GM18508 (cell line): ENCODE measurements around the gene PLXDC2.
"Not testable (repeated sequence)": the region's sequence is repeated elsewhere in the genome, so short reads cannot be mapped to it uniquely, and the experiment has no call there.

Experiments used
- ATAC-seq: cut with Tn5 transposase; IDR thresholded peaks from one replicate; pipeline ENCODE4 v1.9.1; 2021; ENCODE audit warnings: moderate number of reproducible peaks; ENCODE audit not compliant: insufficient read depth, unreplicated experiment

The PLXDC2 gene

GRCh38 chr10:19967981-19968380 is 151.7 kb downstream of the PLXDC2 start:
- ATAC-seq, result no peak

- no peak for ATAC-seq
Measured at GRCh38 chr10:19968745-19969144, 152.5 kb downstream of the PLXDC2 start.

GRCh38 chr10:19970256-19970655 is 154.0 kb downstream of the PLXDC2 start:
- ATAC-seq, result no peak

- ATAC-seq, result no peak
Measured at GRCh38 chr10:19970717-19971116, 154.5 kb downstream of the PLXDC2 start.

GRCh38 chr10:19971343-19972052 is 155.3 kb downstream of the PLXDC2 start:
- ATAC-seq, result no peak

GRCh38 chr10:19974138-19974537 is 157.9 kb downstream of the PLXDC2 start:
- ATAC-seq, result no peak

- no peak for ATAC-seq
Measured at GRCh38 chr10:19974554-19974953, 158.3 kb downstream of the PLXDC2 start.

GRCh38 chr10:19977097-19977521 is 160.9 kb downstream of the PLXDC2 start:
- no peak for ATAC-seq

- no peak for ATAC-seq
Measured at GRCh38 chr10:19979628-19980027, 163.4 kb downstream of the PLXDC2 start.

GRCh38 chr10:19983880-19984565 is 167.8 kb downstream of the PLXDC2 start:
- no peak for ATAC-seq

GRCh38 chr10:19985745-19986144 is 169.5 kb downstream of the PLXDC2 start:
- ATAC-seq, result no peak

- ATAC-seq, result no peak
Measured at GRCh38 chr10:19986591-19986990, 170.4 kb downstream of the PLXDC2 start.

- no peak for ATAC-seq
Measured at GRCh38 chr10:19987931-19988330, 171.7 kb downstream of the PLXDC2 start.

- ATAC-seq, result peak; percentile 85
Measured at GRCh38 chr10:19993714-19994315, 177.6 kb downstream of the PLXDC2 start.

GRCh38 chr10:19998482-19998881 is 182.2 kb downstream of the PLXDC2 start:
- ATAC-seq, result no peak

- no peak for ATAC-seq
Measured at GRCh38 chr10:19999431-19999830, 183.2 kb downstream of the PLXDC2 start.

GRCh38 chr10:20002026-20002425 is 185.8 kb downstream of the PLXDC2 start:
- ATAC-seq, result not testable (repeated sequence)

- ATAC-seq, result no peak
Measured at GRCh38 chr10:20002657-20003056, 186.4 kb downstream of the PLXDC2 start.

- ATAC-seq, result peak; percentile 21
Measured at GRCh38 chr10:20004087-20004523, 187.9 kb downstream of the PLXDC2 start.

GRCh38 chr10:20005638-20006037 is 189.4 kb downstream of the PLXDC2 start:
- no peak for ATAC-seq

- ATAC-seq, result no peak
Measured at GRCh38 chr10:20006169-20006870, 190.1 kb downstream of the PLXDC2 start.
